GM18526 (cell line): ENCODE data around the gene IQGAP1.

Source experiments
- POLR2A ChIP-seq: IDR thresholded peaks from 3 replicates; pipeline ENCODE4 v1.6.1; 2011; ENCODE audit not compliant: insufficient read length; ENCODE audit errors: extremely low read depth

The IQGAP1 gene

DNA sequence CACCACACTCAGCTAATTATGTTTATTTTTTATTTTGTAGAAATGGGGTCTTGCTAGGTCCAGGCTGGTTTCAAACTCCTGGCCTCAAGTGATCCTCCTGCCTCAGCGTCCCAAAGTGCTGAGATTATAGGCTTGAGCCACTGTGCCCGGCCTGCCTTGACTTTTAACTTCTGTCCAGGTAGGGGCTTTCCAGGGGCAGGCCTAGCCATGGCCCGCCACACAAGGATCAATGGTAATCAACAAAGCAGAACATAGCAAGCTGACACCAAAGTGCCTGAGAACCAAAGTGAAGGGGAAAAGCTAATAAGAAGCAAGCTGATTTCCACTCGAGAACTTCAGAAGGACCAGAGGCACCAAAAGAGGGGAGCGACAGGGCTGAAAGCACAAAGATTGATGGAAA is 132.3 kb downstream of the IQGAP1 start:
- TF ChIP-seq POLR2A, result no peak

DNA sequence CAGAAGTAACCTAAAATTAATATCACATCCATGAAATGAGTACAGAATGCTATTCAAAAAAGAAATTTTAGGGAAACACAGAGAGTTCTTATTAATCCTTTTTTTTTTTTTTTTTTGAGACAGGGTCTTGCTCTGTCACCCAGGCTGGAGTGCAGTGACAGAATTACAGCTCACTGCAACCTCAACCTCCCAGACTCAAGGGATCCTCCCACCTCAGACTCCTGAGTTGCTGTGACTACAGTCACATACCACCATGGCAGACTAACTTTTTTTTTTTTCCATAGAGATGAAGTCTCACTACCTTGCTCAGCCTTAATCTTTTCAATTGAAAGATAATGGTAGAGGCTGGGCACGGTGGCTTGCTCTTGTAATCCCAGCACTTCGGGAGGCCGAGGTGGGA is 135.3 kb downstream of the IQGAP1 start:
- no peak for TF ChIP-seq POLR2A

DNA sequence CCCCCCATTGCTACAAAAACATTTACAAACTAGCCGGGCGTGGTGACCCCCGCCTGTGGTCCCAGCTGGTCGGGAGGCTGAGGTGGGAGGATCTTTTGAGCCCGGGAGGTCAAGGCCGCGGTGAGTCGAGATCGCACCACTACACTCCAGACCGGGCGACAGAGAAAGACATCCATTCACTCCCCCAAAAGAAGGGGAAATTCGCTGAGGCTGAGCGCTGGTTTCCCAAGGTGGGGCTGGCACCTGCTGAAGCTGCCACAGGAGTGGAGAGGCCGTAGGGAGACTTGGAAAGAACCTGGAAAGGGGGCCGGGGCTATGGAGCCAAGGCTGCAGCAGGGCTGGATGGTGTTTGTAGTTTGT is 140.9 kb downstream of the IQGAP1 start:
- no peak for TF ChIP-seq POLR2A

DNA sequence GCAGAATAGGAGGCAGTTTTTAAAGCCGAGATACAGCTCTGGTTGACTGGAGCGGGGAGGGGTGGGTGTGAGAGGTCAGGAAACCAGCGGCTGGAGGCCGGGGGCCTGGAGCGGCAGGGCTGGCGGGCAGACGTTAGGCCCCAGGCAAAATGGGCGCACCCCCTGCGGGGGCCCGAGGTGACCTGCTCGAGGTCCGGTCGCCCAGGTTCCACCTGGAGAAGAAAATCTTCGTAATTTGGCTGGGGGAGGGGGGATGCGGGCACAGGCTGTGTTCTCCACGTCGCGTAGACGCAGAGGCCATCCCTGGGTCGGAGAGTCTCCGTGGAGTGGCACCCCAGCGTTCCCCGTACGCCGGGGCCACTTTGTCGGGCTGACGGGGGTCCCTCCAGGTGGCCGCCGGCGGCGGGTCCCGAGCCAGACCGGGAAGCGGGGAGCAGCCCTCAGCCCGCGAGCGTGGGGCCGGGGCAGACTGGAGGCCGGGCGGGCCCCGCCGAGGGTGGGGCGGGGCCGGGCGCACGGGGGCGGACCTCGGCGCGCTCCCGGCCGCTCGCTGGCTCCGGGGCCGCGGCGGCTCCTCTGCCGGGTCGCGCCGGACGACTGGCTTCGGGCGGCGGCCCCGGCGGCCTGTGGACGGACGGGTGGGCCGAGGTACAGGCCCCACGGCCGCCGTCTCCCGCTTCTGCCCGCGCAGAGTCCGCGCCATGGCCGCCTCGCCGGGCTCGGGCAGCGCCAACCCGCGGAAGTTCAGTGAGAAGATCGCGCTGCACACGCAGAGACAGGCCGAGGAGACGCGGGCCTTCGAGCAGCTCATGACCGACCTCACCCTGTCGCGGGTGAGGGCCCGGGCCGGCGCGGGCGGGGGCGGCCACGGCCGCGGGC is 141.6 kb downstream of the IQGAP1 start, which contains the start of gene CRTC3:
Gene CRTC3, plus strand, starts transcription at position 553 of the 879 bp plus-strand sequence. Its CDS starts 149 bp downstream, at position 702.
- TF ChIP-seq POLR2A, result peak; percentile 75

DNA sequence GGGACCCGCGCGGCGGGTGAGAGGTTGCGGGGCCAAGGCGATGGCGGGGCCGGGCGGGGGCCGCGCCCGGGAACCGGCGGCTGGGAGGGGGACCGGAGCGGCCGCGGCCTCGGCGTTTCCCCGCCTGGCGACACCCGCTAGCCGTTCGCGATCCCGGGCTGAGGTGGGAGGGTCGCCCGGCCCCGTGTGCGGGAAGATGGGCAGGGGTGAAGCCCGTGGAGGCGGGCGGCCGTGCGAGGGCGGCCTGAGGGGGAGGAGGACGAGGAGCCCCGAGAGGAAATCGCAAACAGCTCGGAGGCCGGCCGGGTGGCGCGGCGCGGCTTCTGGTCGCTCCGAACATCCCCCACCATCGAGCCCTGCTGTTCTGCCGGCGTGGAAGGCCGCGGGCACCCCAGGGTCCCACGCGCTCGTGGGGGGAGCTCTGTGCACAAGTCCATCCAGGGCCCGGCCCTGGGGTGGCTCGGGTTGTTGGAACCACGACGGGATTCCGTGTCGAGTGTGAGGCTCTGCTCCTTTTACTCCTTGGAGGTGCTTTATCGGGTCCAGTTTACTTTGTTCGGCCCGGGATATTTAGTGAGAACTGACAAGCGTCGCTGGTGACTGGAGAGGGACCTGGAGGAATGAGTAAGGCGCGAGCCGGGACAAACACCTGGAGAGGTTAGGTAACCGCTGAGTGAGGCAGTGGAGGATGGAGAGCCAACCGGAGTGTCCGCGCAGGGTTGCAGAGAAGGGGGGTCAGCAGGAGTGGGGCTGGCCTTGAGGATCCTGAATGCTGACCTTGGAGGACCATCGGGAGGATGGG is 142.4 kb downstream of the IQGAP1 start:
- no peak for TF ChIP-seq POLR2A

DNA sequence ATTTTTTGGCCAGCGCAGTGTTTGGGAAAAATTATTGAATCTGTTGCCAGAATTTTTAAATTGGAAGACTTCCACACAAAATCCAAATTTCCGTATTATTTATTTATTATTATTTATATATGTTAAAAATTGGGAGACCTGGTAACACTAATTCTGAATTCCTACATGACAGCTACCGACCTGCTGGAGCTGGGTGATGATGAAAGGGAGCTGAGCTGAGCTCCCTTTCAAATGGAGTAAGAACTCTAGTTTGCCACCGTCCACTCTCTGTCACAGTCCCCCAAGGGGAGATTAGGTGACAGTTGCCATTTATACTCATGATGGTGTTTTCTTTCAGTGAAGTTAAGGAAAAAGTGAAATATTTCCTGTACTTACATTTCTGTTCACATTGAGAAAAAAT is 143.1 kb downstream of the IQGAP1 start:
- no peak for TF ChIP-seq POLR2A

DNA sequence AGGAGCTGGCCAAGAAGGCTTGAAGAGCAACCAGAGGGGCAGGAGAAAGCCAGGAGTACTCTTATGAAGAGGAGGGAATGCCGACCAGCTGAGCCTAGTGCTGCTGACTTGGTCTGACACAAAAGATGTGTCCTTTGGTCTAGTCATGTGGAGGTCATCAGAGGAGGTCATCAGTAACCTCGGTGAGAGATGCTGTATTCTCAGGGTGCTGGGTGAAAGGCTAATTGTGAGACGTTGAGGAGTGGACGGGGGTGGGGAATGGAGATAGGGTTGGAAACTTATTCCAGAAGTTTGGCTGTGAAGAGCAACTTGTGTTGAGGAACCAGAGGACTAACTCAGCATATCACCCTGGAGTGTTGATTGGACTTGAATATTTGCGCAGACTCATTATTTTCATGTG is 147.2 kb downstream of the IQGAP1 start:
- TF ChIP-seq POLR2A, result no peak

DNA sequence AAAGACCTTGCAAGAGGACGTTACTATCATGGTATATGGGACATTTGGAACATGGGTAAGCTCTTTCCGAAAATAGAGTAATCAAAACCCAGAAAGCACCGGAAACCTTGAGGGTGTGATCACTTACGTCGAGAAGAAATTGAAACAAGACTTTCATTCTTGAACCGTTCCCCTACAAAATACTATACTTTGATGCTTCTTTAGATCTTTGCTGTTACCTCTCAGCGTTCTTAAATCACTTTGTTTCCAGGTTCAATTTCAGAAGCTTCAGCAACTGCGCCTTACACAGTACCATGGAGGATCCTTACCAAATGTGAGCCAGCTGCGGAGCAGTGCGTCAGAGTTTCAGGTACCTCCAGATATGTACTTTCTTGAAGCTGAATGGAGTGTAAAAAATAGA is 151.7 kb downstream of the IQGAP1 start:
- no peak for TF ChIP-seq POLR2A

DNA sequence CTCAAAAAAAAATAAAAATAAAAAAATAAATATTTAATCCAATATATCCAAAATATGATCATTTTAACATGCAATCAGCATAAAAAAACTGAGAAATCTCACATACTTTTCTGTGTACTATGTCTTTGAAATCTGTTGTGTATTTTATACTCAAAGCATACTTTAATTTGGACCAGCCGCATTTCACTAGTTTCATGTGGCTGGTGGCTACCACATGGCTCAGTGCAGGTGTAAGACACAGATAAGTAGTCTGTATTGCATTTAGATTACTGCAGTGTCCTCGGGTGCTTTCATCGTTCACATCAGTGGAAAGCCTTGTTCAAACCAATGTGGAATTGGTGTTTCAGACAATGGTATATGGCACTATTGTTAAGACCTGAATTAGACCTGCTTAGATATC is 152.7 kb downstream of the IQGAP1 start:
- TF ChIP-seq POLR2A, result no peak

DNA sequence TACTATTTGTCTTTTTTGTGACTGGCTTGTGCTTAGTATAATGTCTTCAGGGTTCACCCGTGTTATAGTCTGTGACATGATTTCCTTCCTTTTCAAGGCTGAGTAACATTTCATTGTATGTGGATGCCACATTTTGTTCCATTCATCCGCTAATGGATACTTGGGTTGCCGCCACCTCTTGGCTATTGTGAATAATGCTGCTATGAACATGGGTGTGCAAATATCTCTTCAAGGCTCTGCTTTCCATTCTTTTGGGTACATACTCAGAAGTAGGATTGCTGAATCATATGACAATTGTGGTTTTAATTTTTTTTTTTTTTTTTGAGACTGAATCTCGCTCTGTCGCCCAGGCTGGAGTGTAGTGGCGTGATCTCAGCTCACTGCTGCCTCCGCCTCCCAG is 157.1 kb downstream of the IQGAP1 start:
- TF ChIP-seq POLR2A, result no peak

DNA sequence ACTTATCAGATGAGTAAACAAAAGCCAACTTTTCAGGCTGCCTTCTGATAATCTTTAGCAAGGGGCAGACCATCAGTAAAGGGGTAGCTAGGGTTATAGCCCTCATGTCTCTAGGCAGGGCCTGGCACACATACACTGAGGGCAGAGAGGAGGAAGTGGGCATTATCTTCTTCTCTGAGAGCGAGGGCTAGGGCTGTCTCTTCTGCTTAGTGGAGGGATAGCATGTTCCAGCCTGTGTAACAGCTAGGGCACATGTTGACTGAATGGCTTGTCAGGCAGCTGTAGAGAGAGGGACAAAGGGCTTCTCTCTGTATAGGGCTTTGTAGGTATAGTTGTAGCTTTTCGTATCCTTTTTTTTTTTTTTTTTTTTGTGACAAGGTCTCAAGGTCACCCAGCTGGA is 159.5 kb downstream of the IQGAP1 start:
- no peak for TF ChIP-seq POLR2A

DNA sequence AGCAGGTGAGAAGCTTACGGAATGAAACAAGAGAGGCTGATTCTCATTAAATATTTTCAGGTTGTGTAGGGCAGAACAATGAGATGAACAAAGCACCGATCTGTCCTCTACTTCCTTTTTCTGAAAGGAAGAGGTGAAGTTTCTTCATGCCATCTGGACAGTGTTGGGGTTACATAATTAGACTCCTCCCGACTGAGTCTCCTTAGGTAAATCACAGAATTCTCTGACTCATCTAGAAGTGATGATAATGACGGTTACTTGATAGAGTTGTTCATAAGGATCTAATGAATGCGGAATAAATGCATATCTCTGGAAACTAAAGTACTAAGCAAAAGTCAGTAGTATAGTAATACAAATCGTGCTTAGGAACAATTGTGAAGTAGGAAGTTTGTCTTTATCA is 162.9 kb downstream of the IQGAP1 start:
- no peak for TF ChIP-seq POLR2A
